ENCODE results near the gene KRTAP5-2.
A peak's percentile ranks its signal among the peaks of the same experiment; 100 is the strongest.
"Not testable (repeated sequence)": the region's sequence is repeated elsewhere in the genome, so short reads cannot be mapped to it uniquely, and the experiment has no call there.

Gene KRTAP5-2

DNA sequence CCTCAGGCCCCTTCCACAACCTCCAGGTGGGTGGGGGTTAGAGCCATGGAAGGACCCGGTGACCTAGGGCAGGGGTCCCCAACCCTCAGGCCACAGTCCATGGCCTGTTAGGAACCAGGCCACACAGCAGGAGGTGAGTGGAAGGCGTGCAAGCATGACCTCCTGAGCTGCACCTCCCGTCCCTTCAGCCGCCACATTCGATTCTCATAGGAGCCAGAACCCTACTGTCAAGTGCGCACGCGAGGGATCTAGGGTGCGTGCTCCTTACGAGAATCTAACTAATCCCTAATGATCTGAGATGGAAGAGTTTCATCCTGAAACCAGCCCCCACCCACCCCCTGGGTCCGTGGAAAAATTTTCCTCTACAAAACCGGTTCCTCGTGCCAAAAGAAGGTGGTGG, 27.4 kb upstream of the KRTAP5-2 start:
- no peak for DNase-seq

DNA sequence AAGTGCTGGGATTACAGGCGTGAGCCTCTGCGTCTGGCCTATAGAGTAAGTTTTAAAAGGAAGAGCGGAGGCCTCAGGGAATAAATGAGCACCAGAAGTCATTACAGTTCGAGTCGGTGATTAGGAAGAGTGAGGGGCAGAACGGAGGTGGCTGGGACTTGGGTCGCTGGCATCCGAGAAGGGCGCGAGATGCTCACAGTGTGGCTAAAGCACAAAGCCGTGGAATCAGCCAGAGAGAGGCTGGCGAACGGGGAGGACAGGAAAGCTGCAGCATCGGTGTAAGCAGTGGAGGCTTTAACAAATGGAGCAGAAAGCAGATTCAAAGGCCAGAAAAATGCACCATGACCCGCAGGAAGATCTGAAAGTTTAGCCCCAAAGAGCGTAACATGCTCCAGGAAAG, 26.5 kb upstream of the KRTAP5-2 start:
- DNase-seq = no peak

DNA sequence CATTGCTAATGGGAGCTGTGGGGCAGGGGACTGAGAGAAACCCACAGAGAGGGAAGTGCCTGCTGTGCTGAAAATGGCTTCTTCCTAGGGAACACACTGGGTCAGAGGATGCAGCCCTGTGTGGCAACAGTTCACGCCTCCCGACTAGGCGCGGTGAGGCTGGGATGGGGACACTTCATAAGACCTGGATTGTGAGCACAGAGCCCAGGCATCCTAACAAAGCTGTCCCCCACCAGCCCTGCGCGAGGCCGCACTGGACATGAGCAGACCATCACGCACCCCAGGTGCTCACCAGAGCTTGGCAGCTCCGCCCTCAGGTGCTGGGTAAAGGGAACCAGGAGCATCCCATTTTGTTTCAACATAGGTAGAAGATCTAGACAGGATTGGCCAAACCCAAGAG, 25.6 kb upstream of the KRTAP5-2 start:
- DNase-seq = no peak

DNA sequence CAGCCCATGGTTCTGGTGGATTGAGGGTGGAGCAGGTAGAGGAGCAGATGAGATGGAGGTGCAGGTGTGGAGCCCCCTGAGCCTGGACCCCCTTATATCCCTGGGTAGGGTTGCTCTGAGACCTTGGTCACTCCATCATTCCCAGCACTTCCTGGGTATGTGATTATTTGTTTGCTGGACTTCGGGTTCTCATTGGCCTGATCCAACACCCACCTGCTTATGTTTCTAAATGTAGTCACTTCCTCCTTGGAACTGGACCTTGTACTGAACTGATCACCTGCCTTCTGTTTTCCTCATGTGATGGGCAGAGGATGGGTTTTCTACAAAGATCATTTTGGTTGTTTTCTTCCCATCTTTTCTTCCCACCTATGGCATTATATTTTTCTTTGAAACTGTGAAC, 24.0 kb upstream of the KRTAP5-2 start, which contains the start of gene KRTAP5-4:
Gene KRTAP5-4, minus strand, starts transcription at position 53 of the 400 bp plus-strand sequence. Its CDS starts 45 bp downstream, at position 8.
- DNase-seq = no peak

- no peak for DNase-seq
Measured at GRCh38 chr11:1619449-1619848, 21.4 kb upstream of the KRTAP5-2 start.

DNA sequence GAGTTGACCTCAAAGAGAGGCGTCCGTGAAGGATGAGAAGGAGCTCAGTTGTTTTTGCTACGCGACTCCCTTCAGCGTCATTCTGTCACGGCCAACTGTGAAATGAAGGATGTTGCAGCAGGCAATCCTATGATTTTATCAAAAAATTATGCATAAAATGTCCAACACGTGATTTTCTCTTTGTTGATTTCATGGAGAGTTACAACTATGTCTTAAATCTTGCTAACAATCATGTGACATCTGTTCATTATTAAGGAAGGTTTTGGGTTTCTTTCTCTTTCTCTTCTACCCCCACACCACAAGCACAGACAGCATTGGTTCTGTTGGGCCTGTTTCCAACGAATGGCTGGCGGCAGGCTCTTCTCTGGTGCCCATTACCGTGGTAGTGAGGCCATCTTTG, 20.1 kb upstream of the KRTAP5-2 start:
- DNase-seq = no peak

DNA sequence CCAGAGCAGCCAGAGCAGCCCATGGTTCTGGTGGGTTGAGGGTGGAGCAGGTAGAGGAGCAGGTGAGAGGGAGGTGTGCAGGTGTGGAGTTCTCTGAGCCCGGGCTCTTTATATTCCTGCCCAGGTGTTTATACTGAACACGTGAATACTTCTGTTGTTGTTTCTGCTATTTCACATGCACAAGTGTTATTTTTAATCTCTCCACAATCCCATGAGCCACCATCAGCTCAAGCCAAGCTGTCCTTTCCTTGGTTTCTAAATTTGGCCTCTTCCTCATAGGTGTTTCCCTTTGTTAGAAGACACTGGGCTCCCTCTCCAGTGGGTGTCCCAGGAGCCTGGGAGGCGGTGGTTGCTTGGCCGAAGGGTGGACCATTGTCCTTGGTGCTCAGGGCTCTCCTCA, 10.3 kb upstream of the KRTAP5-2 start, which contains the start of gene KRTAP5-3:
Gene KRTAP5-3, minus strand, starts transcription at position 101 of the 400 bp plus-strand sequence. Its CDS starts 78 bp downstream, at position 23.
- no peak for DNase-seq

DNA sequence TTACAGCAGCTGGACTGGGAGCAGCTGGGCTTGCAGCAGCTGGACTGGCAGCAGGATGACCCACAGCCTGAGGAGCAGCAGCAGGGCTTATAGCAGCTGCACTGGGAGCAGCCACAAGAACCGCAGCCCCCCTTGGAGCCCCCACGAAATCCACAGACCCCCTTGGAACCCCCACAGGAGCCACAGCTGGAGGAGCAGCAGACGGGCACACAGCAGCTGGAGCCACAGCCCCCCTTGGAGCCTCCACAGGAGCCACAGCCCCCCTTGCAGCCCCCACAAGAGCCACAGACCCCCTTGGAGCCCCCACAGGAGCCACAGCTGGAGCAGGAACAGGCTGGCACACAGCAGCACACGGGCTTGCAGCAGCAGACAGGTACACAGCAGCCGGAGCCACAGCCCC, 9.8 kb upstream of the KRTAP5-2 start:
- not testable (repeated sequence) for DNase-seq

GRCh38 chr11:1607156-1607845, 9.2 kb upstream of the KRTAP5-2 start:
- not testable (repeated sequence) for DNase-seq

DNA sequence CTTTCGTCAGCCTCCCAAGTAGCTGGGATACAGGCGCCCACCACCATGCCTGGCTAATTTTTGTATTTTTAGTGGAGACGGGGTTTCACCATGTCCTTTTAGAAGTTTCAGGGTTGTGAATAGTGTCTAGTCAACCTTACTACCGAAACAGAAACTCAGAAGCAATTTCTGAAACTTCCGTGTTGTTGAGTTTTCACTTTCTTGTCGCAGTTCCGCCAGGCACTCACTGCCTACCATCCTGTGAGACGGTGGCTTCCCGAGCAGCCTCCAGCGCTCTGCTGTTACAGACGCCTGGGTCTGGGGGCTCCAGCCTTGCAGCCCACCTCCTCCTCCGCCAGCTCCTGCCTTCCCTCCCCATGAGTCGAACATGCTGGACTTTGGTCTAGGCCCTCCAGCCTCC, 7.8 kb upstream of the KRTAP5-2 start:
- not testable (repeated sequence) for DNase-seq

- no peak for DNase-seq
Measured at GRCh38 chr11:1604711-1605110, 6.6 kb upstream of the KRTAP5-2 start.

- no peak for DNase-seq
Measured at GRCh38 chr11:1604181-1604580, 6.1 kb upstream of the KRTAP5-2 start.

DNA sequence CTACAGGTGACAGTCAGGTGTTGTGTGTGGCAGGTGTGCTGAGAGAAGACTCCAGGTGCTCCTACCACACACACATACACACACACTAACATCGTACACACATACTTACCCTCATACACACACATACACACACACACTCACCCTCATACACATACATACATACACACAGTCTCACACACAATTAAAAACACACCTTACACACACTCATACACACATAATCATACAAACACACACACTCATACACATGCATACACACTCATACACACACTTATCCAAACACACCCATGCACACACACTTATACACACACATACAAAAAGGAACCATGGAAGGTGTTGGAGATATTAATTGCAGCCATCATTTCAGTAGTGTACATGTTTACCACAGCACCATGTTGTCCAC, 5.5 kb upstream of the KRTAP5-2 start:
- no peak for DNase-seq

DNA sequence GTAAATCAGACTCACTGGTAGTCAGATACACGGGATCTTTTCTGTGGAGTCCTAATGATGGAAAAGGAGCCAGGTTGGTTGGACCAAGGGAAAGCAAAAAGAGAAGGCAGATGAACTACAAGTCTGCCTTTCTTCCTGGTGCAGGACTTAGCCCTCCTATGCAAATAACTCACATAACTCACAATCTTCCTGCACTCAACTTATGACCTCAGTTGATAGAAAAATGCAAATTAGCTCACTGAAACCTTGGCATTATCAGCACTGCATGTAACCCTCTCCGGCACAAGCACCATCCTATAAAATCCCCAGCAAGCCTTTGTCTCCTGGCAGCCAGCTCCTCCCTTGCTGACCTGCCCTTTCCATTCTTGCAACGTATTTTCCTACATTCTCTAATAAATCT, 3.6 kb upstream of the KRTAP5-2 start:
- not testable (repeated sequence) for DNase-seq

DNA sequence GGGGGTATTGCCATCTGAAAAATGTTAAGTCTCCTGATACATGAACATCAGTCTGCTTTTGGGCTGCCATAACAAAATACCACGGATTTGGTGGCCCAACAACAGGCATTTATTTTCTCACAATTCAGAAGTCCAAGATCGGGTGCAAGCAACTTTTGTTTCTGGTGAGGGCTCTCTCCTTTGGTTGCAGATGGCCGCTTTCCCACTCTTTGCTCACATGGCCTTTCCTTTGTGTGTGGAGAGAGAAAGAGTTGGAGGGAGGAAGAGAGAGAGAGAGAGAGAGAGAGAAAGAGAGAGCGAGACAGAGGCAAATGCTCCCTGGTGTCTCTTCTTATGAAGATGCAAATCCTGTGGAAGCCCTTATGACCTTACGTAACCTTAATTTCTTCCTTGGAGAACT, 2.5 kb upstream of the KRTAP5-2 start:
- DNase-seq = no peak

GRCh38 chr11:1598816-1599215, 722 bp upstream of the KRTAP5-2 start:
- DNase-seq = peak; percentile 13

DNA sequence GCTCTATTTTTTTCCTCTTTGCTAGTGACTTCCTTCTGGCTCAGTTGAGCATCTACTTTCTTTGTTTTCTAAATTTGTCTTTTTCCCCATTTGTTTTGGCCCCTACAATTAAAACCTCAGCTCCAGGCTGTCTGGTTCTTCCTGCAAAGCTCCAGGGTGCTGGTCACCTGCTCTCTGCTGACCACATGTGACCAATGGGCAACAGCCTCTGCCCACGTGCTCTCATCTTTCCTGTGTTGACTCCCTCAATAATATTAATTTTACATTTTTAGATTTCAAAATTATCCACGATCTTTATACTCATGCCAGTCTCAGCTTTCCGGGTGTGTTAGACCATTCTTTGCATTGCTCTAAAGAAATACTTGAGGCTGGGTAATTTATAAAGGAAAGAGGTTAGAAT, 312 bp upstream of the KRTAP5-2 start:
- DNase-seq = not testable (repeated sequence)

- no peak for DNase-seq
Measured at GRCh38 chr11:1597331-1597993, 632 bp downstream of the KRTAP5-2 start.

DNA sequence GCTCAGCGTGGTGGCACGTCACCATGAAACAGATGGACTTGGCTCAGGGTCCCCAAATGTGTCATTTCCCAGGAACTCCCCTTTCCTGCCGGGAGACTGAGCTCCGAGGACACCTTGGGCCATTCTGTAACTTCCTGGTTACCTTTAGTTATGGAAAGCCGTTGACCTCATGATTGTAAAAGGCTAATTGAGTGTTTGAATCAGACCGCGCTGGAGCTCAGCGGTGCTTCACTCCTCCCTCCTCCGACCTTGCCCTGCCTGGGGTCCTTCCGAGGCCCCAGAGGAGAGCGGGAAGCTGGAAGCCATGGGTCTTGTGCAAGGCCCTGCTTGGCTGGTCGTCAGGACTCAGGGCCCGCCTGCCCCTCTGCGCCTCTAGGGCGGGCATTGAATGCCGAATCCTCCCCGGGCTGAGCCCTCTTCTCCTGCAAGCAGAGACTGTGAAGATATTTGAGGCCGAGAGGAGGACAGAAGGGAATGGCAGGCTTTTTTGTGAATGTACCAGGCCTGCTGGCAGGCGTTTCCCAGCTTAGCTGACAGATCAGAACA, 1.4 kb downstream of the KRTAP5-2 start:
- not testable (repeated sequence) for DNase-seq

- not testable (repeated sequence) for DNase-seq
Measured at GRCh38 chr11:1595994-1596575, 2.0 kb downstream of the KRTAP5-2 start.

DNA sequence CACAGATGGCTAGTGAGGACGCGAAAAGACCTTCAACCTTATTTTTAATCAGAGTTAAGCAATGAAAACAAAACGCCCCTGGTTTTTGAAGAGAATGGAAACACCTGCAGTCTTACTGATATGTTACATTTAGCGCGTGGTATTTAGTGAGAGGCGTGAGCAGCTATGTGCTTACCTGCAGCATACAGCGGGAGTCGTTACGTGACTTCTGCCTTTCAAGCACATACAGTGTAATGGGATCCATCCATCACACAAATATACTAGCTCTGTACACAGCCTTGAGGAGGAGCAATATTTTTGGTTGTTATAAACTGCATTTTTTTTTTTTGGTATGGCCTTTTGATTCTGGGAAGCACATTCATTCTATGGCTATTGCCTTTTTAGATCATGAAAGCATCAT, 5.5 kb downstream of the KRTAP5-2 start:
- no peak for DNase-seq

DNA sequence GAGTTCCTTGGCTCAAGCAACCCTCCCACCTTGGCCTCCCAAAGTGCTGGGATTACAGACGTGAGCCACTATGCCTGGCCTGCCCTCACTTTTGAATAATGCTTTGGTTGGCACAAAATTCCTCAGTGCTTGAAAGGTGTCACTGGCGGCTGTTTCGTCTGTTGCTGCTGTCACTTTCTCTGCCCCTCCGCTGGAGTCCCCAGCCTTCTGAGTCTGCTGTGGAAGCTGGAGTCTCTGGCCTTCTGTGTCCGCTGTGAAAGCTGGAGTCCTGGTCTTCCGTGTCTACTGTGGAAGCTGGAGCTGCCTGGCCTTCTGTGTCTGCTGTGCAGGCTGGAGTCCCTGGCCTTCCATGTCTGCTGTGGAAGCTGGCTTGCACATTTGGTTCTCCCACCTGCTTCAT, 8.1 kb downstream of the KRTAP5-2 start:
- no peak for DNase-seq

GRCh38 chr11:1589191-1589963, 8.7 kb downstream of the KRTAP5-2 start:
- DNase-seq = not testable (repeated sequence)

Measured in activated effector memory CD4-positive, alpha-beta T cell treated with Interleukin-2 at 50 U/mL for 16 hours (primary cell).